NCI-H526 (cell line): ENCODE measurements around the gene RAB9B.
"Not testable (repeated sequence)": the region's sequence is repeated elsewhere in the genome, so short reads cannot be mapped to it uniquely, and the experiment has no call there.

ENCODE experiments used
- DNase-seq, 2 experiments: peaks; one replicate each; lab custom pipeline; 2025; lab: John Stamatoyannopoulos, UW

The RAB9B gene, protein sequence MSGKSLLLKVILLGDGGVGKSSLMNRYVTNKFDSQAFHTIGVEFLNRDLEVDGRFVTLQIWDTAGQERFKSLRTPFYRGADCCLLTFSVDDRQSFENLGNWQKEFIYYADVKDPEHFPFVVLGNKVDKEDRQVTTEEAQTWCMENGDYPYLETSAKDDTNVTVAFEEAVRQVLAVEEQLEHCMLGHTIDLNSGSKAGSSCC

DNA sequence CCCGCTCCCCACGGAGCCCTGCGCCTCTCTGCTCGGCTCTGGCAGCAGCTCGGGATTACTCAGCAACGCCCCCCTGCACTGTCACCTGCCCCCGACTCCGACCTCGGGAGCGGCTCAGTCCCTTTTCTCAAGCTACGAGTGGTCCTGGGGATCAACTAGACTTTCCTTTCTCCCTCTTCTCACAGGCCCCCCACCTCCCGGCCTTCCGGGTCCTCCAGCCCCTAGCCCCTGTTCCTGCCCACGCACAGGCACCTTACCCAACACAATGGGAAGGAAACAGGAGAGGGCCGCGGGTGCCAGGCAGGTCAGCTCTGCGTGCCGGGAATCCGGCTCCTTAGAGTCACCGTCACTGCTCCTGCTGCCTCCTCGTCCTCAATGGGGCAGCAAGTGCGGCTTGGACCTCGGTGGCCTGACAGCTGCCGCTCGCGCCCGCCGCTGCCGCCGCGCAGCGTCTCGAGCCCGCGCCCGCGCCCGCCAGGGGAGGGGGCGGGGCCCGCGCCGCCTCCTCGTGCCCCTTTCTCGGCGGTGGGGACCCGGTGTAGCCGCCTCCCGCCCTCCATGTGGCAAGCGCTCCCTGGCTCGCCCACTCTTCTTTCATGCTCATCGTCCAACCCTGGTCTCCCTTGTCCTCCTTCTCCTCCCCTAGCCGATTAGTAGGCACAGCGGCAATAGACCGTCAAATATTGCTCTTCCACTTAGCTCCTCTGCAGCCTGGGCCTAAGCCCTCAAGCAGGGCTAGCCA, at the start of gene RAB9B:
Gene RAB9B (minus strand): TSS at position 455 of the 742 bp plus-strand sequence. CDS start 6,473 bp downstream, outside the sequence.
- peak in 1 of 2 experiments; percentile 83 for DNase-seq

DNA sequence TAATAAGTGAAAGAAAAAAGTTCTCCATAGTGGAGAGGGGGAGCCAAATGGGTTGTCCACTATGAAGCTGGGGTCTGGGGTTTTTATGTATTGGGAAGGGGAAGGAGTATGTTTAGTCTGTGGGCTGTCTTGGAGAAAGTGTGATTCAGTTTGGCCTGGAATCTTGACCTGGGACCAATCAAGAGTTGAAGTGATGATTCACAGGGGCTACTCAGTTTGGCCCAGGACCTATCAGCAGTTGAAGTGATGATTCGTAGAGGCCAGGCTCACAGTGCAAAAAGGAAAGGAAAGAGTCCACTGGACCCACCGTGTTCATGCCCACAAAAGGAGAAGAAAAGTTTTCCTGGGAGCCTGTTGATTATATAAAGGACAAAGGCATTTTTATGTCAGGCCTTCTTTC, 47.3 kb upstream of the RAB9B start:
- no peak for DNase-seq

DNA sequence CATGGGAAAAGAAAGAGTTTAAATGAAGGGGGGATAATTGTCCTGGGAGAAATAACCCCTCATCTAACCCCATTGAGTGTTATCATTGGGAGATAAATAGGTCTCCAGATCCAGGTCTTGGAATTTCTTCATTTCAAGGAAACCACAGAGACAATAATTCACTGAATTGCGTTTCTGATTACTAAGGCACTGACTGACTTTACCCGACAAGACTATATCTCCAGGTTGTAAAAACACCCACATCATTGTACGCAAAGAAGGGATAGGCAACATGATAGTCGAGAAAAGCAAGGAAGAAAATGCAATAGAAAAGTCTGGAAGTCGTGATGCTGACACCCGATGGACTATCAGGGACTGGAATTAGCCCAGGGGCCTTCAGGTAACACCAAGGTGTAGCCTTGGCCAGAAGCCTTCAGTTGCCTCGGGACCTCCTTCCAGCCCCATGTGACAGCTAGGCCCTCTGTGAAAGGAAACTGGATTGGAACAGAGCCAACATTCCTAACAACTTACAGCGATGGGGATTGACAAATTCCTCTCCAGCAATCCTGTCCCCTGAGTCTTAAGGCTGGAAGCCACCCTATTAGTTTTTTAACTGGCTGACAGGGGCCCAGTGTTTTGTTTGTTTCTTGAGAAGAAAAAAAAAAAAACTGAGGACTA, 46.5 kb upstream of the RAB9B start:
- DNase-seq = no peak

DNA sequence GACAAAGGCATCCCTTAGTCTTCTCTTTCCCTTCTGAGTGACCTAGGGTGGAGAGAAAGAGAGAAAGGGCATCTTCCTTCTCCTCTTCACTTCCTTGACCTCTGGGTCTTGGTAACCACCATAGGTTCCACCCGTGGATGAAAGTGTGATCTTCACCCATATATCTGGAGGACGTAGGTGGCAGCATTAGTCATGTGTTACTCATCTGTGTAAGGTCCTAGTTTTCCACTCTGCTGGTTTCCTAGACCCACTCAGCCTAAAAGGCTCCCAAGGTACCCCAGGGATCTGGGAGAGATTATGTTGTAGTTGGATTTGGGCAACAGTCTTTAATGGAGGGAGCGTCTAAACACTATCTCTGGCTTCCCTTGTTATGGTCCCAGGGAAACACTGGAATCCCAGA, 45.5 kb upstream of the RAB9B start:
- no peak for DNase-seq

DNA sequence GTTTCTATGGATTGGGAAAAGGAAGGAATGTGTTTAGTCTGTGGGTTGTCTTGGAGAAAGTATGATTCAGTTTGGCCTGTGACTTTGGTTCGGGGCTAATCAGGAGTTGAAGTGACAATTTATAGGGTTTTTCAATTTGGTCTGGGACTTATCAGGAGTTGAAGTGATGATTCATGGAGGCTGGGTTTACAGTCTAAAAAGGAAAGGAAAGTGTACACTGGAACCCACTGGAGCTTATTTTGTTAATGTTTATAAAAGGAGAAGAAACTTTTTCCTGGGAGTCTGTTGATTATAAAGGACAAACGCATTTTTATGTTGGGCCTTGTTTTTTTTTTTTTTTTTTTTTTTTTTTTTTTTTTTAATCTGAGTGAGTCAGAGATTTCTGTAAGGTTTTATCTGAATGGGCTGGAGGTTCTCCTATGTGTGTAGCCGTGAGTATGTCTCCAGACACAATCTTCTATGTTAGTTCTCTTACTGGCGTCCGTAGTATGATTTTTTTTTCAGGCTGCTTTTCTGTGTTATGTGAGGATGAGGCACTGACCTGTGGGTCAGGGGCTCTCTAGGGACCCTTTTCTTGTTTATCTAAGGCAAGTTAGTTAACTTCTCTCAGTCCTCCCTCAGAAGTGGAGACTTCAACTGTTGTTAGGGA, 33.0 kb upstream of the RAB9B start:
- DNase-seq = no peak

DNA sequence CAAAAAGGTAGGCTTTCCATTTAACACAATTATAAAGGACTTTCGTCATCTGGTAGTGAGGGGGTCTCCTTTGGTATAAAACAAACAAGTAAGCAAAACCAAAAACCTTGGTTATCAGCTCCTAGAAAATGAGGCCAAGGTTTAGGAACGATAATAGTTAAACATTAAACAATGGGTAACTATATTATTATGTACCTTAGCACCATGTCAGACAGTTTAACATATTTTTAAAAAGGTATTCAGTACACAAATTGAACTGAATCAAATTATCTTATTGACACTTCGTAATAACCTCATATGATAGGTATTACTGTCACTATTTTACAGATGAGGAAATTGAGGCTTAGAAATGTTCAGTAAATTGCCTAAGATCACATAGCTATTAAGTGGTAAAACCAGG, 32.1 kb upstream of the RAB9B start:
- no peak for DNase-seq

DNA sequence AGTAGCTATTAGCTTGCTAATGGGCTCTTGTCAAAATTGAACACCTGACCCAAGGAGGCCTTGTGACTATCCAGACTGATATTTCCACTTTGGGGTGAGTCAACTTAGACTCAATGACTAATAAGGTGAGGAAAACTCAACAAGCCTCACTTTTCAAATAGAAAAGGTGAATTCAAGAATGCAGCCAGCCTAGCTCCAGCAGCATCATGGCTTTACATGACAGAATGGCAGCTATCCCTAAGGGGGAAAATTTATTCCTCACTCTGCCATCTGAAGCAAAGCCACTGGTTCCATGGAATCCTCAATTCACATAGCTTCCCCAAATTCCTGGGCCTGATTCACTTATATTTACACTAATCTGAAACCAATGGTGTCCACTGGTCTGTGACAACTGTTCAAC, 29.1 kb upstream of the RAB9B start:
- no peak for DNase-seq

DNA sequence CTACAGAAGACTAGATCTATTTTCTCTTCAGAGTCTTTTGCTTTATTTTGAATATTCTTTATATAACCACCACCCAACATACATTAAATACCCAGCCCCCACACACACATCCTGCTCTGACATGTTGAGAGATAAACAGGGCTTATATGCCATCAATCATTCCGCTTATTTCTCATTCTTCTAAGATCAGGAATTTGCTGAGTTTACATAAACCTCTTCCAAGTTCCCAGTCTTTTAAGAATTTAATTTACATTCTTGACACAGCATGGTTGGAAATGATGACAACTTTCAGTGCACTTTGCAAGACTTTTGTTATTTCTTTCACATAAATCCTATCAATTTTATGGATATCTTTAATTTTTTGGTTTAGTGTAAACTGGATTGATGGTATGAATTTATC, 17.5 kb upstream of the RAB9B start:
- DNase-seq = no peak

DNA sequence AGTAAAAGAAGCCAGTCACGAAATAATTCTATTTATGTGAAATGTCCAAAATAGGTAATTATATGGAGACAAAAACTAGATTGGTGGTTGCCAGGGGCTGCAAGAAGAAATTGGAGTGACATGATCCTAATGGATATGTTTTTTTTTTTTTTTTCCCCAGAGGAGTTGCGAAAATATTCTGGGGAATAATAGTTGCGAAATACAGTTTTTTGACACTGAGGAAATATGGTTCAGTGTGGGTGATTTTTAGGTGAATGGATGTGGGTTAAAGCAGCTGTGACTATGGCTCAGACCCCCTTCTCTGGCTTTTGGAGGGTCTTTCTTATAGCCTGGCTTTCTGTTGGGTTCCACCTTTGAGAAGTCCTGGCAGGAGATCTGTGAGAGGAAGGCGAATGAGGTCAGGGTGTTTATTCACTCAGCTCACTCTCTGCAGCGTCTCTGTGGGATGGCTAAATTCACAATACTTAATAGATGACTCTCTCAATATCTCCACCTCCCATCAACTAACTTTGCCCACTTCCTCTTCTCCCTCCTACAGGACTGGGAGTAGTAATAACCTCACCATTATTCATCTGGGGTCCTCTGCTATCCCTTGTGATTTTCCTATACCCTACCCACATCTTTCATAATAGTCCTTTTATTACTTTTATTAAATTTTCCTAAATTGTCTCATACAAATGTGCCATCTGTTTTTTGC, 15.3 kb upstream of the RAB9B start:
- no peak for DNase-seq

DNA sequence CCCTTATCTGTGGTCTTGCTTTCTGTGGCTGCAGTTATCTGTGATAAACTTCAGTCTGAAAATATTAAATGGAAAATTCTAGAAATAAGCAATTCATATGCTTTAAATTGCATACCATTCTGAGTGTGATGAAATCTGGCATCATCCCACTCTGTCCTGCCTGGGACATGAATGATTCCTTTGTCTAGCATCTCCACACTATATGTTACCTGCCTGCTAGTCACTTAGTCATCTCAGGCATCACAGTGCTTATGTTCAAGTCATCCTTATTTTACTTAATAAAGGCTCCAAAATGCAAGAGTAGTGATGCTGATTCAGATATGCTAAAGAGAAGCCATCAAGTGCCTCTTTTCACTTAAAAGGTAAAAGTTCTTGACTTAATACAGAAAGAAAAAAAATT, 14.3 kb upstream of the RAB9B start:
- DNase-seq = no peak

DNA sequence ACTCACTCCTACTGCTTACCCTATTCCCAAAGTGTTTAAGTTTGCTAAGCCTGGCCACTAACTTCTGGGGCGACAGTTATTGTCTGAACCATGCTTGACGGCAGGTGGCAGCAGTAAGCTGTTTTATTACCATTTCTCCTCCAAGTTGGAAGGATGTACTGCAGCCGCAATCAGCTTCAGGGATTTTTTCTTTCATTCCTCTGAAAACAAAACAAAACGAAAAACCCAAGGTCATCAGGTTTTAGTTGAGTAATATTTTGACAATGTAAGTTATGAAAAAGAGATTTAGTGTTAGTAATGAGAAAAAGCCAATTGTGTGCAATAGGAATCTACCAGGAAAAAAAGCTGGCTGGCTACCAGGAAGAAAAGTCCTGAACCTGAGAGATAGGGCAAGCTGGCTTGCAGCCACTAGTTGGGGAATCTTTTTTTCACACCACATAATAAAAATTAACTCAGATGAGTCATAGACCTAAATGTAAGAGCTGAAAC, 13.2 kb upstream of the RAB9B start:
- peak; percentile 19 to 54 for DNase-seq

DNA sequence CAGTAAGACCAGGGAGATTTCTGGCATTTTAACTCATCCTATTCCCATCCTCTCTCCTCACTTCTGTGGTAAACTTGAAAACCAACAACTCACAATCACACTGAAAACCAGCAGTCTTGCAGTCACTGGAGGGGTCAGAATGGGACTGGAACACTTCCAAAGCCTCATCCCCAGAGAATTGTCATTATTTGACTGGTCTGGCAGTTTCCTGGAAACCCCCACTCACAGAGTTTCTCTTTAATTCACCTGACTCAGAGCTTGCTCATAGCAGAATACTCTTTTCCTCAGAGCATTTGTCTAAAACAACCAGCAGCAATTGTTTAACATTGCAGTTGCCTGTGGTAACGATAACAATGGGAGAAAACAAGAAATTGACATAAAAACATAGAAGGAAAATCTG, 7.3 kb upstream of the RAB9B start:
- DNase-seq = no peak

DNA sequence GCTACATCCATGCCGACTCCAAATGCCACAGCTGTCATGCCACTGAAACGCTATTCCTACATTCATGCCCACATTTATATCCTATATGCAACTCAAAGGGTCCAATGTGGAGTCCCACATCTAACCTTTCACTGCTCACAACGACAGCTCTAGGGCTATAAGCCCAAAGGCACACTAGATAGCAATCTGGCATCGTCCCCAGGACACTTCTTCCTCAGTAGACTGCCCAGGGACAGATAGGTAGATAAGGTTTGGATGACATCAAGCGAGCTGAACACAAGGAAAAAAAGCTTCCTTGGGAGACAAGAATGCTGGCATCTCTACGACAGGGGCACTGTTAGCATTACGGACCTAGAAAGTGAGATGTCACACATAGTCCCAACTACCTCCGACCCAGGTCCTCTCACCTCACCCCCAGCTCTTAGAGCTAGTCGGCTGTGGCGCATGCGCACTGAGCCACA, 685 bp downstream of the RAB9B start:
- peak; percentile 34 to 49 for DNase-seq

DNA sequence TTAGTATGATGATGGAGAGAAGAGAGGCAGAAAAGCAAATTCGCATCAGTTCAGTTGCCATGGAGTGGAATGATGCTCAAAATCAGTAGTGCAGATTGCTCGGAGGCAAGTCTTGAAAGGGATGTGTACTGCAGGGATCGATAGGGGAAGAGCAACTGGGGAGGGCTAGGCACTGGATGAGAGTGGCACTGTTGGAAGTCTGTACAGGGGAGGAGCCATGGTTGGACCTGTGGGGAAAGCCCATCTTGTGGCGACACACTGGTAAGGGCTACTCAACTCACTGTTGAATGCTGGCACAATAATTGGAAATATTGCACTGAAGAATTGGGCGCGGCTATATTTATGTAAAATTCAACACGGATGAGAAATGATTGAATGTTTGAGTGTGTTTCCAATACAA, 1.2 kb downstream of the RAB9B start:
- DNase-seq = peak in 1 of 2 experiments; percentile 34

DNA sequence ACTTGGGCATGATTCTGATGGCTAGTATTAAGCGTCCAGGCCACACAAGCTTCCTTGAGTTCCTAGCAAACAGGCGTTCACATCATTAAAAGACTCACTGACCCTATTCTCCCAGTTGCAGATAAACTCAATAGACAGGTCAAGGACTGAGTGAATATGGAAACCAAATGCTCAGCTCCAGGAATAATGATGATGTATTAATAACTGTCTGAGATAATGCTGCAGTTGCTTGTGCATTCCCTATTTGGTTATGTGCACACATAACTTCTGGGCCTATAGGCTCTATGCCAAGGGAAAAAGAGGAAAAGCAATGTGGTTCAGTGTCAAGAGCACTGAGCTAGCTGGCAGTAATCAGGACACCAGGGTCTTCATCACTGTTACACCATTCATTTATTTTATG, 3.5 kb downstream of the RAB9B start:
- no peak for DNase-seq

DNA sequence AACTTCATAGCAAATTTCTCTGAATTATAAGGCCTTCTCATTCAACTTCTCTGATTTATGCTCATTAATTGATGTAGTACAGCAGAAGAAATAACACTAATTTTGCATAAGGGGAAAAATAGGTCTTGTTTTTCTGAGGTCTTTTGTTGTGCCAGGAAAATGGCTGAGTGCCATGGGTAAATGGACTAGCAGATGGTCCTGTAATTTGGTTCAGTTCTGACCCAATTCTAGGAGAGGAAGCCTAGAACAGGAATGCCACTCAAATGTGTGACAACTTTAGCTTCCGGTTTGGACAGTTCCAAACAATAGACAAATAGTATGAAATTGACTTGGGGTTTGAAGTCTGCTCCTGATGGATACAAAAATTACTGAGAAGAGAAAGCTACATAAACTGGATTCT, 6.2 kb downstream of the RAB9B start:
- DNase-seq = no peak

DNA sequence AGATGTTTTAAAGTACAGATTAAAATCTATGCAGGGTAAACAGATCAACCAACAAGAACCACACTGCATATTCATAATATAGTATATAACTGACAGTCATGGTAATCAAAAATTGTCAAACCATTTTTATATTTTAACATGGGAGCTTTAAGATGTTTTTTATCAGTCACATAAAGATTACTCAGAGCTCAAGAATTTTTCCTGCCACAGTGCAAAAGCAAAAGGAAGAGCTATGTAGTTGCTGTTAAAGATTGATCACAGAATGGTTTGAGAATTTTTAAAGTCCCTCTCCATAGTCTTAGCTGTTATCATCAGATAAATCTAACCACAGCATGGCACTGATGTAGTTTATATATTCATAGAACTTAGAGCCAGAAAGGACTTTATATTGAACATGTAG, 8.5 kb downstream of the RAB9B start:
- no peak for DNase-seq

DNA sequence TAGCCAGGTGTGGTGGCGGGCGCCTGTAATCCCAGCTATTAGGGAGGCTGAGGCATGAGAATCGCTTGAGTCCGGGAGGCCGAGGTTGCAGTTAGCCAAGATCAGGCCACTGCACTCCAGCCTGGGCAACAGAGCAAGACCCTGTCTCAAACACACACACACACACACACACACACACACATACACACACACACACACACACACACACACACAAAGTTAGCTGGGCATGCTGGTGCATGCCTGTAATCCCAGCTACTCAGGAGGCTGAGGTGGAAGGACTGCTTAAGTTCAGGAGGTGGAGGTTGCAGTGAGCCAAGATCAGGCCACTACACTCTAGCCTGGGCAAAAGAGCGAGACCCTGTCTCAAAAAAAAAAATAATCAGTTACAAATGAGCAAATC, 11.3 kb downstream of the RAB9B start:
- not testable (repeated sequence) for DNase-seq

DNA sequence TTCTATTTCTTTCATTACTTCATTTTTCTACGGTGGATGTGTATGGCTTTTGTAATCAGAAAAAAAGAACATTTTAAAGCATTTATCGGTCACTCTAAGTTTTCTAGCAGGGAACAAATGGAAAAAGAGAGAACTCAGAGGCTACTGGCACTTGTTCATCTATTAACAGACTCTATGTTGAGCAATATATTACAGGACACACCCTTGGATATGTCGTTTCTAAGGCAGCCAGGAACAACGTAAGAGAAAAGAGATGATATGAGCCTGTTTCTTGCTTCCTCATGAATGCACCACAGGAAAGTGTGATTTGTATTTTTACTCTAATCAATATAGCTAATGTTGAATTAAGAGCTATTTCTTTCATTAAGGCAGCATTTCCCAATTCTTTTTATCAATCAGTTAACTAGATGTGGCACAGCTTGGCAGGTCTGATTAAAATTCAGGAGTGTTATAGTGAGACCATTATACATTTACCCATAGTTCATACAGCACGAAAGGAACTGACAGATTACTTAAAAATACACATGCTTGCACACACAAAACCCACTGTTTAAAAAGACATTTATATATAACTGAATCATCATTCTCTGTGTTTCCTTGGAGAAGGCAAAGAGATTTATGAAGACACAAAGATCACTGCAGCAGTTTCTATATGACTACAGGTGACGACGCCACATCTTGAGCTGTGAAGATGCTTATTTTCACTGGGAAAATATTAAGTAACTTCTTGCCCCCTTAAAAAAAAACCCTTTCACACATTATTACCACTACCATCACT, 13.0 kb downstream of the RAB9B start:
- no peak for DNase-seq

DNA sequence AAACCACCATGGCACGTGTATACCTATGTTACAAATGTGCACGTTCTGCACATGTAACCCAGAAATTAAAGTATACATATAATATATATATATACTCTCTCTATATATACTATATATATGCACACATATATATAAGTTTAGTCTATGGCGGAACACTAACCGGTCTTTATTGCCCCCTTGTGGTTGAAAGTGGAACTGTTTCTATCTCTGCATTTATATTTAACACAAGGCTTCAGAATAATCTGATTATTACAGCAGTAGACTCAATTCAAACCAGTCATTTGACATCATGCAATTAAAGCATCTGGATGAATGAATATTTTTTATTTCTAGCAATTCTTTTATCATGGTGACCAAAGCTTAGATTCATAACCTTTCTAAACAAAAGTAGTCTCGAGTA, 14.6 kb downstream of the RAB9B start:
- peak; percentile 66 to 74 for DNase-seq

DNA sequence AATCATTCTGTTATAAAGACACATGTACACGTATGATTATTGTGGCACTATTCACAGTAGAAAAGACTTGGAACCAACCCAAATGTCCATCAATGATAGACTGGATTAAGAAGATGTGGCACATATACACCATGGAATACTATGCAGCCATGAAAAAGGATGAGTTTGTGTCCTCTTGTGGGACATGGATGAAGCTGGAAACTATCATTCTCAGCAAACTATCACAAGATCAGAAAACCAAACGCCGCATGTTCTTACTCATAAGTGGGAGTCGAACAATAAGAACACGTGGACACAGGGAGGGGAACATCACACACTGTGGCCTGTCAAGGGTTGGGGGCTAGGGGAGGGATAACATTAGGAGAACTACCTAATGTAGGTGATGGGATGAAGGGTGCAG, 15.0 kb downstream of the RAB9B start:
- not testable (repeated sequence) for DNase-seq
